GM12891 (cell line): ENCODE data around the gene MIEF1.

Source experiments
- DNase-seq: peaks from one replicate; pipeline ENCODE4 v3.0.0; 2011; ENCODE audit warnings: low spot score; ENCODE audit not compliant: insufficient read length
- FAIRE-seq: peaks from 2 replicates; lab custom pipeline; 2011; peaks lifted over from hg19 to GRCh38; lab: Jason Lieb, UNC
- PAX5 ChIP-seq: IDR thresholded peaks from 2 replicates; pipeline ENCODE4 v1.6.1; 2011; ENCODE audit warnings: low read length, moderate library complexity, mild to moderate bottlenecking; ENCODE audit not compliant: insufficient read depth, severe bottlenecking
- POLR2A ChIP-seq: IDR thresholded peaks from 2 replicates; pipeline ENCODE4 v1.6.1; 2011; ENCODE audit warnings: low read depth, low read length, control low read depth
- POLR2AphosphoS5 ChIP-seq: IDR thresholded peaks from 2 replicates; pipeline ENCODE4 v1.6.1; 2011; ENCODE audit warnings: low read depth, low read length, control low read depth
- POU2F2 ChIP-seq: IDR thresholded peaks from 2 replicates; pipeline ENCODE4 v1.6.1; 2011; ENCODE audit warnings: low read depth, mild to moderate bottlenecking, control low read depth, low read length, moderate library complexity
- SPI1 ChIP-seq: IDR thresholded peaks from 2 replicates; pipeline ENCODE4 v1.6.1; 2011; ENCODE audit warnings: low read depth, low read length, control low read depth
- TAF1 ChIP-seq: IDR thresholded peaks from 2 replicates; pipeline ENCODE4 v1.6.1; 2011; ENCODE audit warnings: low read depth, low read length, control low read depth

MIEF1 gene

GRCh38 chr22:39470451-39471291, 31.4 kb upstream of the MIEF1 start:
- FAIRE-seq (no peak), DNase-seq (no peak)
- TF ChIP-seq POLR2A = no peak
- no peak for TF ChIP-seq POLR2AphosphoS5
- no peak for TF ChIP-seq TAF1
- no peak for TF ChIP-seq POU2F2
- no peak for TF ChIP-seq SPI1
- no peak for TF ChIP-seq PAX5

GRCh38 chr22:39471381-39472141, 30.5 kb upstream of the MIEF1 start:
- DNase-seq = no peak
- no peak for TF ChIP-seq POLR2AphosphoS5
- TF ChIP-seq SPI1 = no peak
- no peak for TF ChIP-seq POU2F2
- no peak for TF ChIP-seq POLR2A
- TF ChIP-seq TAF1 = no peak
- no peak for TF ChIP-seq PAX5
- FAIRE-seq = peak; percentile 92

GRCh38 chr22:39472570-39473556, 29.2 kb upstream of the MIEF1 start:
- TF ChIP-seq POU2F2 (no peak), POLR2AphosphoS5 (no peak), SPI1 (no peak), TAF1 (no peak), PAX5 (no peak)
- DNase-seq (no peak), FAIRE-seq (peak; percentile 84)

GRCh38 chr22:39473851-39474250, 28.2 kb upstream of the MIEF1 start:
- DNase-seq = no peak
- TF ChIP-seq POLR2AphosphoS5 (no peak), SPI1 (no peak), TAF1 (no peak), POLR2A (no peak), POU2F2 (no peak), PAX5 (no peak)
- no peak for FAIRE-seq

- no peak for DNase-seq
- TF ChIP-seq POLR2A (no peak), POU2F2 (no peak), TAF1 (no peak), POLR2AphosphoS5 (no peak), PAX5 (no peak), SPI1 (no peak)
- no peak for FAIRE-seq
These were observed 27.6 kb upstream of the MIEF1 start for GRCh38 chr22:39474351-39475111.

- TF ChIP-seq POLR2AphosphoS5 (no peak), PAX5 (no peak), POU2F2 (no peak), POLR2A (no peak), TAF1 (no peak), SPI1 (no peak)
These were observed 26.8 kb upstream of the MIEF1 start for GRCh38 chr22:39475337-39475736.

GRCh38 chr22:39475902-39476301, 26.2 kb upstream of the MIEF1 start:
- DNase-seq = no peak
- TF ChIP-seq PAX5 (no peak), POLR2AphosphoS5 (no peak), TAF1 (no peak), POU2F2 (no peak), SPI1 (no peak)
- no peak for FAIRE-seq

More at GRCh38 chr22:39475337-39475736, 26.8 kb upstream of the MIEF1 start:
- DNase-seq (no peak), FAIRE-seq (no peak)

GRCh38 chr22:39476664-39477063, 25.4 kb upstream of the MIEF1 start:
- DNase-seq (no peak), FAIRE-seq (no peak)
- no peak for TF ChIP-seq SPI1
- no peak for TF ChIP-seq TAF1
- TF ChIP-seq POLR2AphosphoS5 = no peak
- no peak for TF ChIP-seq POU2F2
- no peak for TF ChIP-seq POLR2A
- TF ChIP-seq PAX5 = no peak
